LNCAP (cell line): ENCODE data around the gene PTPRR.

Experiments used
- TF ChIP-seq, protein P1 (sequence below): fragments of 450-650 bp; IDR thresholded peaks from 2 replicates; pipeline ENCODE4 v1.5.1; 2017; ENCODE audit warnings: mild to moderate bottlenecking

Gene PTPRR

DNA sequence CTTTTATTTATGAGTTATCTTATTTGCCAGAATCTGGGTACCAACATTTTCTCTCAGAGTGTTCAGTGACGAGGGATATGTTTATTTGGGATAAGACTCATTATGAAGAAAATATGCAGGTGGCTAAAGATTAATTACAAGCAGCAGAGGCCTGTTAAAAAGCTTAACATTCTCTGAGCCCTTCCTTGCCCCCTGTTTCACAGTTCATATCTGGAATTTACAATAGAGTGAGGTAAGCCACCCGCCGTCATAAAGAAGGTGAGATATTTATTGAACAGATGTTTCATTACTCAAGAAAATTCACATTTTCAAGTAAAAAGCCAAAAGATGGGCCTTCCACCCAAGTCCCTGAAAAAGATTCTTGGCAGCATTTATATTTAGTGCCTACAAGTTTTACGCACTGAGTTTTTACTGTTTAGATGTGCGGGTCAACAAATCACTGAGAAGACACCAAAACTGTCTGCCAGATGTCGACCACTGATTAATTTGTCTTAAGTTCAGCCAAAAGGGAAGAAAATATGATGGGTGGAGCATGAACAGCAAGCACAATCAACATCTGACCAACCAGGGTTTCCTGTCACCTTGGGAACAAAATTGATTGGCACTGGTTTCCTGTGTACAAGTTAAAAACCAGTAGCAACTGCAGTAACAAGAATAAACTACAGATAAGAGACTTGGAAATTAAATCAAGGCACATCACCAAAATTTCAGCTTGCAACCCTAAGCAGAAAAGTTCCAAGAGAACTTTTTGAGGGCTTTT lies 197.8 kb downstream of the PTPRR start:
- TF ChIP-seq, protein P1, sequence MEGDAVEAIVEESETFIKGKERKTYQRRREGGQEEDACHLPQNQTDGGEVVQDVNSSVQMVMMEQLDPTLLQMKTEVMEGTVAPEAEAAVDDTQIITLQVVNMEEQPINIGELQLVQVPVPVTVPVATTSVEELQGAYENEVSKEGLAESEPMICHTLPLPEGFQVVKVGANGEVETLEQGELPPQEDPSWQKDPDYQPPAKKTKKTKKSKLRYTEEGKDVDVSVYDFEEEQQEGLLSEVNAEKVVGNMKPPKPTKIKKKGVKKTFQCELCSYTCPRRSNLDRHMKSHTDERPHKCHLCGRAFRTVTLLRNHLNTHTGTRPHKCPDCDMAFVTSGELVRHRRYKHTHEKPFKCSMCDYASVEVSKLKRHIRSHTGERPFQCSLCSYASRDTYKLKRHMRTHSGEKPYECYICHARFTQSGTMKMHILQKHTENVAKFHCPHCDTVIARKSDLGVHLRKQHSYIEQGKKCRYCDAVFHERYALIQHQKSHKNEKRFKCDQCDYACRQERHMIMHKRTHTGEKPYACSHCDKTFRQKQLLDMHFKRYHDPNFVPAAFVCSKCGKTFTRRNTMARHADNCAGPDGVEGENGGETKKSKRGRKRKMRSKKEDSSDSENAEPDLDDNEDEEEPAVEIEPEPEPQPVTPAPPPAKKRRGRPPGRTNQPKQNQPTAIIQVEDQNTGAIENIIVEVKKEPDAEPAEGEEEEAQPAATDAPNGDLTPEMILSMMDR: no peak

DNA sequence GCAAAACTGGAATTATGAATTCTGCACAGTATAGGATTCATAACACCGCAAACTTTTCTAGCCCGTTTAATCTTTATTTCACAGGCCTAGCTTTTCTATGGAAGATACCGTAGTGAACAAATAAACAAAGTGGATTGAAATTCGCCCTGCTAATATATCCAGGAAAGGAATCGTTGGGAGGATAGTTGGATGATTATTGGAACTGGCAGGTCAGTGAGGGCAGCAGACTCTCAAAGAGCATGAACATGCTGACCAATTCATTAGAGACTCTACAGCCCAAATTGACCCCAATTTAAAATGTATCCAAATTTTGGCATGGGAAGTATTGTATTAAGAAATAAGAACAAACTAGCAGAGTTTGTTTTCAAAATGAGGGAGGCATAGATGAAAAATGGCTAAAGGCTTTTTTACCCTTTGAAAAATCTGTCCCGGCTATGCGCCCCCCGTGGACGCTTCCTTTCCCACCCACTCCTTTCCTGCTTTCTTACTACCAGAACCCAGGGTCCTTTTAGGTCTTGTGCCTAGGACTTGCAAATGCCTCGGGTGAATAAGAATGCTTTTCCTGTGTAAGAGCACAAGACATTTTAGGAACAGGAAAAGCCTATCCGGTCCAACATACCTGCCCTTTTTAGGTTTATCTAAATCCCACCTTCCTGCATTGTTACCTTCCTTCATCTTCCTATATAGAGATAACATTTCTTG lies 198.7 kb downstream of the PTPRR start:
- TF ChIP-seq, protein P1: no peak

DNA sequence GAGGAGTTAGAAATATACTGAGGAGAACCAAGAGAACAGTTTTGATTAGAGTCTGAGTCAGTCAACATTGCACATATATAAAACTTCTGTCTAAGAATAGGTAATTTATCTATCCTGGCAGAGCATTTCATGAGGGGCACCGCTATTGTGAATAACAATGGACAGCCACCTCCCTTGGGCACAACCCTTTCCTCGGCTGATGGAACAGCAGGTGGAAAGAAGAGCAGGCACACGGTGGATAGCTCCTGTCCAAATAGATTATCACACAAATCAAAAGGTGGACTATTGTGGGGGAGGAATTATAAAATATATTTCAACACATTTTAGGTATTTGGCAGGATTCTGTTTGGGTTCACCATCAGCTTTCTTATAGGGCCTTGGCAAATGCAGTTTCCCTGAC lies 199.3 kb downstream of the PTPRR start:
- TF ChIP-seq, protein P1: no peak

DNA sequence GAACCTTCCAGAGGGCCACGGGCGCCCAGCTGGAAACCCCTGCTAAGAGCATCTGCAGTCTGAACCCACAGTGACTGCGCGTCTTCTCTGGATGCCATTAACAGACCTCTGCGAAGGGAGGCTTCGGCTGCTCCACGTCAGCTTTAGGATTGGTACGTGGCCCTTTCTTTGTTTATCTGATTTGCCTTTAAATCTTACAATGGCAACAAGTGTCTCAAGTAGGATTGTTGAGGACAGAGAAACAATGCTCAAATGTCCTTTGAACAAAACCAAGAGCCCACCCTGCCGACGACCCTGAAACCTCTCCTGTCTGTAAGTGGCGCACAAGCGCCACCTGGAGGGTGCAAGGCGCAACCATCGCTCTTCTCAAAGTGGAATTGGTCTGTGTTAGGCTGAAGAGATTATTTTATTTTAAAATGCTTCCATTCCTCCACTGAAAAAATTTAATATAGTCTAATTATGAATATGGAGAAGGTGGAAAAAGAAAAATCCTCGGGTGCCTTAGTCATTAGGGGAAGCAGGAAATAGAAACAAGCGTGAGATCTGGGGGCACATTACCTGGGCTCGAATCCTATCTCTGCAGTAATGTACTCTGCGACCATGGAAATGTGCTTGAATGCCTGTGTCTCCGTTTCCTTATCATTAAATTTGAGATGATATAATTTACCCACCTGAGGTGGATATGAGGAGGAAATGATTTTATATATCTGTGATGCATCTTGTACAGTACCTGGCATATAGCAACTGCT lies 200.7 kb downstream of the PTPRR start:
- TF ChIP-seq, protein P1: peak; percentile 90

DNA sequence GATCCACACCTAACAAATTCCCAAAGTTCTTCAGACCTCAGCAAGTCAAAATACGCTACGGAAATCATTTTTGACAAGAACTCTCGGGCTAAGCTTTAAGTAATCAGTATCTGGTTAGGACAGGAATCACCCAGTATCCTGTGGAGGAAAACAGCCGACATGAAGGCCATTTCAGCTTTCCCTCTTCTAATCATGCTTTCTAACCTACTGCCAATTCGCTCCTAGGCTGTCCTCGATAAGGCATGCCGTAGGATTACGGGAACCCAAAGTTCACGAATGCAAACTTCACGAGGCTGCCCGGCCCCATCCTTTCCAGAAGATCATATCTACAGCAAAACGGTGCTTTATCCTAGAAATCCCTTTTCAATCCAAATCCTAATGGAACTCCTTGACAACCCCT lies 201.5 kb downstream of the PTPRR start:
- TF ChIP-seq, protein P1: no peak

DNA sequence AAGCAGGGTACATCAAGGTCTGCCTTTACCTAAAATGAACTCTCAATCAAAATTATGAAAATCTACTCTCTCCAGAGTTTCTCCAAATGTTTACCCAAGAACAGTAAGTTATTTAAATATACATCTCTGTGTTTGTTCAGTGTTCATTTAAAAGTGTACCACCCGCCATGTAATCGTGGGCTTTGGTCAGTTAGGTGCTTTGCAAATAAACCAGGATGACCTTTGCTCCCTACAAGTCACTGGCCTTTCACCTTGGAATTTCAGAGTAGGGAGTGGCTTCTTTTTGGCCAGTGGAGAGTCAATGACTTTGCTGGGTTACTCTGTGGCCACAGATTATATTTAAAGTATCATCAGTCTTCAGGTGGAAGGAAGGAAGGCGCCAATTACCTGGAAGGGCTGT lies 208.7 kb downstream of the PTPRR start:
- TF ChIP-seq, protein P1: no peak

DNA sequence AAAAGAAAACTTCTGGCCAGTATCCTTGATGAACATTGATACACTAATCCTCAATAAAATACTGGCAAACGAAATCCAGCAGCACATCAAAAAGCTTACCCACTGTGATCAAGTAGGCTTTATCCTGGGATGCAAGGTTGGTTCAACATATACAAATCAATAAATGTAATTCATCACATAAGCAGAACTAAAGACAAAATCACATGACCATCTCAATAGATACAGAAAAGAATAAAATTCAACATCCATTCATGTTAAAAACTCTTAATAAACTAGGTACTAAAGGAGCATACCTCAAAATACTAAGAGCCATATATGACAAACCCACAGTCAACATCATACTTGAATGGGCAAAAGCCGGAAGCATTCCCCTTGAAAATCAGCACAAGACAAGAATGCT lies 211.5 kb downstream of the PTPRR start:
- TF ChIP-seq, protein P1: no peak
